HG03135 (cell line): ENCODE measurements around the gene SLC30A2.

Experiments
- ATAC-seq: cut with Tn5 transposase; IDR thresholded peaks from one replicate; pipeline ENCODE4 v1.9.1; 2021; ENCODE audit warnings: mild to moderate bottlenecking, moderate library complexity; ENCODE audit not compliant: unreplicated experiment

Gene SLC30A2

GRCh38 chr1:26070296-26070962, 24.5 kb upstream of the SLC30A2 start:
- ATAC-seq = no peak

- no peak for ATAC-seq
These were observed 24.0 kb upstream of the SLC30A2 start for GRCh38 chr1:26069941-26070295.

GRCh38 chr1:26067432-26067911, 21.6 kb upstream of the SLC30A2 start, which contains the start of gene TRIM63:
TRIM63 (minus strand) TSS chr1:26067630; CDS start chr1:26067494, 136 bp downstream.
- no peak for ATAC-seq

- no peak for ATAC-seq
These were observed 20.9 kb upstream of the SLC30A2 start for GRCh38 chr1:26066857-26067256.

GRCh38 chr1:26066160-26066559, 20.2 kb upstream of the SLC30A2 start:
- ATAC-seq = no peak

- ATAC-seq = no peak
These were observed 18.6 kb upstream of the SLC30A2 start for GRCh38 chr1:26064553-26064952.

- ATAC-seq = no peak
These were observed 15.1 kb upstream of the SLC30A2 start for GRCh38 chr1:26060832-26061574.

GRCh38 chr1:26059906-26060305, 14.0 kb upstream of the SLC30A2 start:
- ATAC-seq = no peak

GRCh38 chr1:26058052-26058595, 12.2 kb upstream of the SLC30A2 start:
- no peak for ATAC-seq

- ATAC-seq = no peak
These were observed 11.3 kb upstream of the SLC30A2 start for GRCh38 chr1:26057189-26057588.

GRCh38 chr1:26055041-26055440, 9.1 kb upstream of the SLC30A2 start:
- ATAC-seq = no peak

- ATAC-seq = no peak
These were observed 8.0 kb upstream of the SLC30A2 start for GRCh38 chr1:26053718-26054560.

GRCh38 chr1:26050248-26050640, 4.3 kb upstream of the SLC30A2 start:
- ATAC-seq = no peak

- ATAC-seq = no peak
These were observed 3.8 kb upstream of the SLC30A2 start for GRCh38 chr1:26049531-26050247.

GRCh38 chr1:26047278-26047874, 1.5 kb upstream of the SLC30A2 start:
- no peak for ATAC-seq

- no peak for ATAC-seq
These were observed 553 bp upstream of the SLC30A2 start for GRCh38 chr1:26046246-26047095.

- no peak for ATAC-seq
These were observed 772 bp downstream of the SLC30A2 start for GRCh38 chr1:26044971-26045721.

- no peak for ATAC-seq
These were observed 1.5 kb downstream of the SLC30A2 start for GRCh38 chr1:26044414-26044813.
